DND-41 (cell line): ENCODE data around the gene VPS54.

Experiments
- CTCF ChIP-seq: IDR thresholded peaks from 2 replicates; pipeline ENCODE4 v1.5.1; 2012; ENCODE audit warnings: borderline replicate concordance, low read length, moderate library complexity, mild to moderate bottlenecking; ENCODE audit not compliant: poor library complexity, severe bottlenecking; ENCODE audit errors: extremely low read depth
- EZH2 ChIP-seq: IDR thresholded peaks from 3 replicates; pipeline ENCODE4 v1.6.1; 2012; ENCODE audit warnings: borderline replicate concordance, low read depth, mild to moderate bottlenecking, moderate library complexity, low read length, inconsistent platforms; ENCODE audit not compliant: severe bottlenecking

- no peak for TF ChIP-seq CTCF
- TF ChIP-seq EZH2 = no peak
These were observed 3.3 kb downstream of the VPS54 start for GRCh38 chr2:64015898-64016297.
